ENCODE data around the gene C10orf90. TPM values are rescaled to one million over a fixed set of nuclear protein-coding genes. Genes with fewer than 3 reads are reported as not detected.

The C10orf90 gene
- total RNA-seq, 3 donors from 2014 or later (not counting 1 experiment from before 2014, with no cell fraction given): not detected

DNA sequence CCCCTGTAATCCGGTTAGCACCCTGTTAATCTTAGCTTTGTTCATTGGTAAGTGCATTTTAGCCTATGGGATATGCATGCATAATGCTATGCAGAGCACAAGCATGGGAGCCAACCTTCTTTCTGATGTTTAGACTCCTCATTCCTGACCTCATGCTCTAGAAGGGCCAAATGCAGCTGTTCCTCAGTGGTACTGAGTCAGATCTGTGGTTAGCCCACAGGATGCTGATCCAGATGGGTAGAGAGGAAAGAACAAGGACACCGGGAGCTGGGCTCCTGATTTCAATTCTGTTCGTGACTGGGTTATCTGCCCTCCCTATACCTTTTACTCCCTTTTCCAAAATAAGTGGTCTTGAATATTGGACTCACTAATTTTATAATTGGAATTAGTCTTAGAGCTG lies 31.7 kb upstream of the C10orf90 start:
- H3K27me3 Mint-ChIP-seq (ENCODE audit: low read depth in 2 of 2): peaks cover 0 to 26% of the 10 kb centered on the region in 2 donors
- H3K27ac ChIP-seq (ENCODE audit: low read length): no peak overlapping the region
- no peaks in the 10 kb centered on the region for H3K36me3 ChIP-seq (ENCODE audit: control insufficient read depth, insufficient read depth, low read length)
- DNase-seq: no peak
- no peak for ATAC-seq
- TF ChIP-seq, protein P1, sequence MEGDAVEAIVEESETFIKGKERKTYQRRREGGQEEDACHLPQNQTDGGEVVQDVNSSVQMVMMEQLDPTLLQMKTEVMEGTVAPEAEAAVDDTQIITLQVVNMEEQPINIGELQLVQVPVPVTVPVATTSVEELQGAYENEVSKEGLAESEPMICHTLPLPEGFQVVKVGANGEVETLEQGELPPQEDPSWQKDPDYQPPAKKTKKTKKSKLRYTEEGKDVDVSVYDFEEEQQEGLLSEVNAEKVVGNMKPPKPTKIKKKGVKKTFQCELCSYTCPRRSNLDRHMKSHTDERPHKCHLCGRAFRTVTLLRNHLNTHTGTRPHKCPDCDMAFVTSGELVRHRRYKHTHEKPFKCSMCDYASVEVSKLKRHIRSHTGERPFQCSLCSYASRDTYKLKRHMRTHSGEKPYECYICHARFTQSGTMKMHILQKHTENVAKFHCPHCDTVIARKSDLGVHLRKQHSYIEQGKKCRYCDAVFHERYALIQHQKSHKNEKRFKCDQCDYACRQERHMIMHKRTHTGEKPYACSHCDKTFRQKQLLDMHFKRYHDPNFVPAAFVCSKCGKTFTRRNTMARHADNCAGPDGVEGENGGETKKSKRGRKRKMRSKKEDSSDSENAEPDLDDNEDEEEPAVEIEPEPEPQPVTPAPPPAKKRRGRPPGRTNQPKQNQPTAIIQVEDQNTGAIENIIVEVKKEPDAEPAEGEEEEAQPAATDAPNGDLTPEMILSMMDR (IDR thresholded peaks at IDR 0.05): no peak
- no peaks in the 10 kb centered on the region for H3K27me3 ChIP-seq (ENCODE audit: control insufficient read depth, insufficient read depth, low read length)
- 63% methylated on average over 1 of the region's 3 CpGs for WGBS (ENCODE audit: insufficient coverage)
- intact Hi-C loops (cut with micrococcal nuclease): no loop called here
- no peaks in the 10 kb centered on the region for H3K9me3 ChIP-seq (ENCODE audit: control insufficient read depth, insufficient read depth, low read length)
- H3K4me1 Mint-ChIP-seq: no peaks in the 10 kb centered on the region
- no peaks in the 10 kb centered on the region for H3K4me1 ChIP-seq (ENCODE audit: control insufficient read depth, insufficient read depth, low read length)
- H3K9me3 Mint-ChIP-seq: no peaks in the 10 kb centered on the region
- H3K36me3 Mint-ChIP-seq: no peaks in the 10 kb centered on the region
- no peak overlapping the region for H3K4me3 ChIP-seq (ENCODE audit: low read length)
- no peak overlapping the region for H3K27ac Mint-ChIP-seq
- no peak overlapping the region for H3K4me3 Mint-ChIP-seq

DNA sequence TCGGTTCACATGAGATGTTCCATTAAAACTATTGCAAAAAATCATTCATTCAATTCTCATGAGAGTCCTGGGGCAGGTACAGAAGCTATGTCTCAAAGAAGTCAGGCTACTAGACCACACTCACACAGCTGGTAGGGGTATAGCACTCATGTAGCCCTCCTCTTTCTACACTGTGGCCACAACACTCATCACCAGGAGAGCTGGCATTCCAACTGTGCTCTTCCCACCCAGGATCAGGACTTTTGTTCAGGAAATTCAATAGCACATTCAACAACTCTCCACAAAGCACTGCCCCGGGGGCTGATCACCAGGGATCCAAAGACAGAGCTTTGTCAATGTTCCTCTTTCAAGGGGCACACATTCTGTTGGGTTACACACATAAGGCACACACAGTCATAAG lies 31.0 kb upstream of the C10orf90 start:
- intact Hi-C loops (cut with micrococcal nuclease): no loop called here
- DNase-seq (no peak), ATAC-seq (no peak)
- H3K36me3 Mint-ChIP-seq: no peaks in the 10 kb centered on the region
- no peaks in the 10 kb centered on the region for H3K9me3 Mint-ChIP-seq
- WGBS (ENCODE audit: insufficient coverage): 78% methylated on average over 2 of the region's 2 CpGs
- H3K9me3 ChIP-seq (ENCODE audit: control insufficient read depth, insufficient read depth, low read length): no peaks in the 10 kb centered on the region
- no peaks in the 10 kb centered on the region for H3K36me3 ChIP-seq (ENCODE audit: control insufficient read depth, insufficient read depth, low read length)
- H3K4me1 Mint-ChIP-seq: no peaks in the 10 kb centered on the region
- no peak overlapping the region for H3K27ac Mint-ChIP-seq
- H3K27me3 Mint-ChIP-seq (ENCODE audit: low read depth in 2 of 2): peaks cover 0 to 26% of the 10 kb centered on the region in 2 donors
- H3K27me3 ChIP-seq (ENCODE audit: control insufficient read depth, insufficient read depth, low read length): no peaks in the 10 kb centered on the region
- no peak overlapping the region for H3K4me3 ChIP-seq (ENCODE audit: low read length)
- TF ChIP-seq, protein P1 (IDR thresholded peaks at IDR 0.05): no peak
- H3K27ac ChIP-seq (ENCODE audit: low read length): no peak overlapping the region
- H3K4me3 Mint-ChIP-seq: no peak overlapping the region
- no peaks in the 10 kb centered on the region for H3K4me1 ChIP-seq (ENCODE audit: control insufficient read depth, insufficient read depth, low read length)

DNA sequence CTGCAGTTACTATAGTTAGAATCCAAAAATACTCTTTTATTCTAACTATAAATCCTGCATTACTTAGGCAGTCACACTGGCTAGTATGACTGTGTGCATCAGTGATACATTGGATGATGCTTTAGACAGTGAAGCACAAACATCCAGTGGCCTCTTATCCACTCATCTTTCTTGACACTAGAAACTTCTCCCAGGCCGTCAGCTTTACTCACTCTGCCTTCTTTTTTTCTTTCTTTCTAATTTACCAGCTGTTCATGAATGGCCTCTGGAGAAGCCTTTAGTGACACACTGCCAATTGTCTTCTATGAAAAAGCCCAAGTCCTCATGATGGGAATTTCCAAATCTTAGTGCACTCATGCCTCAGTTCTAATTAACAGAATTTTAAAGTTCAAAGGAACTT lies 26.2 kb upstream of the C10orf90 start:
- TF ChIP-seq, protein P1 (IDR thresholded peaks at IDR 0.05): no peak
- DNase-seq (no peak), ATAC-seq (no peak)
- Histone ChIP-seq H3K36me3 (ENCODE audit: control insufficient read depth, insufficient read depth, low read length) (no peaks in the 10 kb centered on the region), H3K4me1 (ENCODE audit: control insufficient read depth, insufficient read depth, low read length) (no peaks in the 10 kb centered on the region), H3K27me3 (ENCODE audit: control insufficient read depth, insufficient read depth, low read length) (no peaks in the 10 kb centered on the region), H3K4me3 (ENCODE audit: low read length) (no peak overlapping the region), H3K27ac (ENCODE audit: low read length) (no peak overlapping the region), H3K9me3 (ENCODE audit: control insufficient read depth, insufficient read depth, low read length) (no peaks in the 10 kb centered on the region)
- Mint-ChIP-seq H3K27ac (no peak overlapping the region), H3K9me3 (no peaks in the 10 kb centered on the region), H3K4me1 (no peaks in the 10 kb centered on the region), H3K27me3 (ENCODE audit: low read depth in 2 of 2) (peaks cover 2 to 21% of the 10 kb centered on the region in 2 donors), H3K4me3 (no peak overlapping the region), H3K36me3 (no peaks in the 10 kb centered on the region)
- WGBS (ENCODE audit: insufficient coverage): 75% methylated on average over 1 of the region's 1 CpG
- intact Hi-C loops (cut with micrococcal nuclease): no loop called here

GRCh38 chr10:126691456-126691855 lies 21.0 kb upstream of the C10orf90 start:
- Mint-ChIP-seq H3K9me3 (no peaks in the 10 kb centered on the region), H3K4me1 (no peaks in the 10 kb centered on the region), H3K27me3 (ENCODE audit: low read depth in 2 of 2) (peaks cover 0 to 2% of the 10 kb centered on the region in 2 donors), H3K27ac (no peak overlapping the region), H3K36me3 (no peaks in the 10 kb centered on the region), H3K4me3 (no peak overlapping the region)
- ATAC-seq (no peak), DNase-seq (no peak)
- no peak overlapping the region for H3K27ac ChIP-seq (ENCODE audit: low read length)
- H3K27me3 ChIP-seq (ENCODE audit: control insufficient read depth, insufficient read depth, low read length): no peaks in the 10 kb centered on the region
- WGBS (ENCODE audit: insufficient coverage): 64% methylated on average over 1 of the region's 1 CpG
- intact Hi-C loops (cut with micrococcal nuclease): no loop called here
- no peaks in the 10 kb centered on the region for H3K9me3 ChIP-seq (ENCODE audit: control insufficient read depth, insufficient read depth, low read length)
- H3K4me3 ChIP-seq (ENCODE audit: low read length): no peak overlapping the region
- TF ChIP-seq, protein P1 (IDR thresholded peaks at IDR 0.05): no peak
- no peaks in the 10 kb centered on the region for H3K36me3 ChIP-seq (ENCODE audit: control insufficient read depth, insufficient read depth, low read length)
- no peaks in the 10 kb centered on the region for H3K4me1 ChIP-seq (ENCODE audit: control insufficient read depth, insufficient read depth, low read length)

Data from natural killer cell (primary cell).